ENCODE results near the gene GCNT2. TPM values are rescaled to one million over a fixed set of nuclear protein-coding genes. Genes with fewer than 3 reads are reported as not detected.

Gene GCNT2
- total RNA-seq: 3.0 and 7.2 TPM in 2 replicates

DNA sequence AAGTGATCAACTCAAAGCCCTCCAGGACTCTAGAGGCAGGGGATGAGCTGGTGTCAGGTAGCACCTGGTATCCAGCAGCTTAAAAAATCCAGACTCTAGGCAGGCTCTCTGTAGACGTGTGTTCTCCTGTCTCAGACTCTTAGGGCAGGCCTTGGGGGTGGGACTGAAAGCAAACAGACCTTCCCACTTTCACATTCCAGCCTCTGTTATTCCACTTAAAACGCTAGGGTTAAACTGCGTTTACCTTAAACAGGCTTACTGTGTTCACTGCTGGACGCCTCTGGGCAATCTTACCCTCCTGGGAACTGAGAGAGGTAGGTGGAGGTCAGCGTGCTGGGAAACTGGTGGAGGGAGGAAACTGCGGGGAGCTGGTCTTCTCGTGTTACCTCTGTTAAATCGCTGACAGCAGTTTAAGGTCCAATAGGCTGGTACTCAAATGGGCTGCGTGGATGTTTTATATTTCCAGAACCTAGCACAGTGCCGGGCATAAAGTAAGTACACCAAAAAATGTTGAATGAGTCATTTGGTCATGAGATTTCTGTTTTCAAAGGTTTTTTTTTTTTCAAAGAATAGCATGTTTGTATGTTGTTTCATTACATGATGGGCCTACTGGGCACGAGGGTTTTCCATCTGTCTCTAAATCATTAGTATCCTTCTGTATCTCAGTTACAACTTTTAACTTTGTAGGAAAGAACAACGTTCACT, at the start of gene GCNT2:
TSS of gene GCNT2 (plus strand) at position 248 of the 705 bp plus-strand sequence. CDS start 7,561 bp downstream, outside the sequence.

Other genes starting within 250 kb of the GCNT2 start
- 0.09 and 0.28 TPM in 2 replicates for gene TFAP2A, start 106.3 kb upstream of the GCNT2 start, total RNA-seq
- gene C6orf52, start 173.3 kb downstream of the GCNT2 start, total RNA-seq: not detected in 2 replicates
- gene PAK1IP1, start 173.6 kb downstream of the GCNT2 start, total RNA-seq: 17.1 and 19.9 TPM in 2 replicates
- gene TMEM14C, start 201.7 kb downstream of the GCNT2 start, total RNA-seq: 70.2 and 81.5 TPM in 2 replicates
- gene TMEM14B, start 226.5 kb downstream of the GCNT2 start, total RNA-seq: 51.5 and 54.9 TPM in 2 replicates